HepG2 (cell line): ENCODE data around the gene BMP2K. TPM values are rescaled to one million over a fixed set of nuclear protein-coding genes. Genes with fewer than 3 reads are reported as not detected.

Experiments
- ATAC-seq: fragments of 200-7000 bp; cut with Tn5 transposase; 3 replicates; pipeline ENCODE4 v1.9.1; 2020; ENCODE audit warnings: mild to moderate bottlenecking, moderate library complexity
- BruUV-seq: library from RNA; stranded (reverse); fragments of 400-500 nt; replicated peaks from 2 replicates; lab custom pipeline; 2021; lab: Mats Ljungman, UMichigan
- CTCF ChIA-PET: fragments of 300-600 bp; formaldehyde crosslinking; extraction: SDS; loops from one replicate; lab custom pipeline; 2021; ENCODE audit warnings: low total read pairs, inconsistent platforms, low intra/inter-chr PET ratio; lab: Yijun Ruan, JAX
- POLR2A ChIA-PET: fragments of 350-600 bp; sonication (Branson Sonifier 250); formaldehyde crosslinking; loops from one replicate; lab custom pipeline; 2020; ENCODE audit warnings: antibody characterized with exemption, inconsistent platforms; lab: Yijun Ruan, JAX
- DNase-seq: peaks from one replicate; pipeline ENCODE4 v3.0.0-alpha.2; 2015; ENCODE audit warnings: low spot score
- FAIRE-seq: peaks from 3 replicates; lab custom pipeline; 2011; peaks lifted over from hg19 to GRCh38; lab: Jason Lieb, UNC
- H2AFZ ChIP-seq: one replicate; pipeline ENCODE4 v1.6.1; 2011; ENCODE audit warnings: low read length, inconsistent platforms
- H3K27ac ChIP-seq: fragments of 300-600 bp; 3 replicates; pipeline ENCODE4 v1.8.0; 2011; ENCODE audit warnings: mixed run types, mild to moderate bottlenecking, mixed read lengths, low read length, inconsistent platforms; ENCODE audit not compliant: insufficient read depth; ENCODE audit errors: extremely low read length
- H3K27me3 ChIP-seq, 2 experiments: fragments of 200-600 bp in 1 of 2; 2 replicates in 1 of 2; 3 replicates in 1 of 2; pipeline versions ENCODE4 v1.6.0 to v1.8.0; 2011; ENCODE audit warnings: low read length in 2 of 2, mild to moderate bottlenecking in 2 of 2, moderate library complexity in 2 of 2, inconsistent platforms in 1 of 2; ENCODE audit not compliant: insufficient read depth in 2 of 2, control insufficient read depth in 1 of 2
- H3K36me3 ChIP-seq, 2 experiments: fragments of 200-600 bp in 1 of 2; replicated peaks in 1 of 2; 2 replicates in 1 of 2; 3 replicates in 1 of 2; pipeline versions ENCODE4 v1.5.1 to v1.8.0; 2011; ENCODE audit warnings: low read length in 2 of 2, inconsistent platforms in 1 of 2; ENCODE audit not compliant: insufficient read depth in 2 of 2, control insufficient read depth in 1 of 2
- H3K4me1 ChIP-seq: 2 replicates; pipeline ENCODE4 v1.5.1; 2012; ENCODE audit warnings: low read length, inconsistent platforms; ENCODE audit not compliant: insufficient read depth
- H3K4me2 ChIP-seq: 2 replicates; pipeline ENCODE4 v1.6.0; 2011; ENCODE audit warnings: low read depth, low read length, inconsistent platforms
- H3K4me3 ChIP-seq, 3 experiments: fragments of 200-600 bp in 1 of 3; sonication (generic), shearing (Covaris generic) in 1 of 3; replicated peaks in 1 of 3; 2 replicates each; pipeline ENCODE4 v1.5.1; 2011 to 2016; ENCODE audit warnings: low read length in 3 of 3, inconsistent platforms in 2 of 3, low read depth in 2 of 3, mild to moderate bottlenecking in 2 of 3, control low read depth in 1 of 3, mixed read lengths in 1 of 3; ENCODE audit not compliant: insufficient read depth in 1 of 3
- H3K79me2 ChIP-seq: one replicate; pipeline ENCODE4 v1.6.1; 2011; ENCODE audit warnings: low read length, inconsistent platforms; ENCODE audit not compliant: insufficient read depth
- H3K9ac ChIP-seq: 2 replicates; pipeline ENCODE4 v1.6.0; 2011; ENCODE audit warnings: mild to moderate bottlenecking, low read depth, low read length, inconsistent platforms; ENCODE audit not compliant: insufficient read depth
- H3K9me3 ChIP-seq: 2 replicates; pipeline ENCODE4 v1.5.1; 2012; ENCODE audit warnings: mild to moderate bottlenecking, low read length
- H4K20me1 ChIP-seq: 2 replicates; pipeline ENCODE4 v1.6.0; 2011; ENCODE audit warnings: inconsistent platforms, mild to moderate bottlenecking, low read length, moderate library complexity; ENCODE audit not compliant: insufficient read depth
- ESRRA ChIP-seq: sonication (generic); formaldehyde crosslinking; IDR thresholded peaks from 2 replicates; pipeline ENCODE4 v1.5.1; 2020; ENCODE audit warnings: mild to moderate bottlenecking, low read depth, missing genetic modification reagents
- FOXP4 ChIP-seq: sonication (generic); formaldehyde crosslinking; IDR thresholded peaks from 2 replicates; pipeline ENCODE4 v1.4.0; 2020; ENCODE audit warnings: missing genetic modification reagents
- HNF4A ChIP-seq: sonication (generic); formaldehyde crosslinking; IDR thresholded peaks from 2 replicates; pipeline ENCODE4 v1.4.0; 2020; ENCODE audit warnings: missing genetic modification reagents
- KDM3A ChIP-seq: IDR thresholded peaks from 2 replicates; pipeline ENCODE4 v1.6.1; 2018; ENCODE audit warnings: low read depth, missing compliant biosample characterization
- LCORL ChIP-seq, 2 experiments: fragments of 450-650 bp in 1 of 2; sonication (generic) in 1 of 2; formaldehyde crosslinking in 1 of 2; IDR thresholded peaks; 2 replicates each; pipeline versions ENCODE4 v1.5.0 to v1.6.1; 2017 to 2020; ENCODE audit warnings: antibody characterized with exemption in 1 of 2, missing genetic modification reagents in 1 of 2
- LRRFIP1 ChIP-seq: sonication (generic); formaldehyde crosslinking; conservative IDR thresholded peaks from 2 replicates; pipeline ENCODE4 v1.4.0; 2020; ENCODE audit warnings: missing genetic modification reagents
- NR2F1 ChIP-seq, 2 experiments: fragments of 450-650 bp in 1 of 2; formaldehyde crosslinking in 1 of 2; IDR thresholded peaks; 2 replicates each; pipeline versions ENCODE4 v1.5.0 to v1.6.1; 2016 to 2020; ENCODE audit warnings: mild to moderate bottlenecking in 1 of 2, missing compliant biosample characterization in 1 of 2, missing genetic modification reagents in 1 of 2, moderate library complexity in 1 of 2
- PREB ChIP-seq: sonication (generic); formaldehyde crosslinking; IDR thresholded peaks from 2 replicates; pipeline ENCODE4 v1.4.0; 2020; ENCODE audit warnings: missing genetic modification reagents
- TCF7 ChIP-seq: sonication (generic); IDR thresholded peaks from 2 replicates; pipeline ENCODE4 v1.6.1; 2016; ENCODE audit warnings: antibody characterized with exemption, low read depth
- YEATS2 ChIP-seq: sonication (generic); formaldehyde crosslinking; IDR thresholded peaks from 2 replicates; pipeline ENCODE4 v1.4.0; 2020; ENCODE audit warnings: missing genetic modification reagents, borderline replicate concordance
- ZBTB46 ChIP-seq: sonication (generic); formaldehyde crosslinking; IDR thresholded peaks from 2 replicates; pipeline ENCODE4 v1.4.0; 2020; ENCODE audit warnings: mild to moderate bottlenecking, missing genetic modification reagents, borderline replicate concordance
- ZBTB8A ChIP-seq: sonication (generic); formaldehyde crosslinking; IDR thresholded peaks from 2 replicates; pipeline ENCODE4 v1.4.0; 2020; ENCODE audit warnings: mild to moderate bottlenecking, low read depth, missing genetic modification reagents, borderline replicate concordance
- ZNF136 ChIP-seq: sonication (generic); formaldehyde crosslinking; IDR thresholded peaks from 2 replicates; pipeline ENCODE4 v1.8.1; 2022; ENCODE audit warnings: low read depth, mild to moderate bottlenecking, moderate library complexity, missing genetic modification reagents
- ZNF224 ChIP-seq: sonication (generic); formaldehyde crosslinking; IDR thresholded peaks from 2 replicates; pipeline ENCODE4 v1.5.0; 2020; ENCODE audit warnings: mild to moderate bottlenecking, missing genetic modification reagents
- WGBS: methylation state at CpG from one replicate; pipeline ENCODE4 v1.1.6; 2017; ENCODE audit warnings: low lambda C conversion rate; 5-methylcytosine and 5-hydroxymethylcytosine counted together
- in situ Hi-C: cut with HindIII; loops from 2 replicates; pipeline ENCODE4 v1.10.0; 2017; ENCODE audit warnings: low pct_unique_long_range_greater_than_20kb; ENCODE audit not compliant: extremely low pct_ligation_motif_present
- intact Hi-C: fragments of 100-400 bp; cut with micrococcal nuclease; formaldehyde crosslinking; loops from one replicate; pipeline ENCODE4 v1.10.0; 2022; ENCODE audit not compliant: unreplicated experiment
- polyA plus RNA-seq, 8 experiments: library from polyadenylated mRNA; depleted of rRNA in 3 of 8; stranded (reverse) in 7 of 8; unstranded in 1 of 8; fragments of >200 nt; fragmentation: Illumina TruSeq in 4 of 8; extraction: Trizol in 4 of 8; gene quantifications; 2 replicates each; pipeline versions ENCODE4 v1.2.1 to v1.2.3, GENCODE V29; 2011 to 2016; ENCODE audit warnings: low read depth in 4 of 8, missing spikeins in 1 of 8, mixed read lengths in 1 of 8; ENCODE audit not compliant: insufficient read depth in 1 of 8
- total RNA-seq, 5 experiments: library from RNA; depleted of rRNA; stranded (reverse); fragments of >200 nt; fragmentation: Illumina TruSeq; extraction: Trizol; gene quantifications; 2 replicates each; pipeline ENCODE4 v1.2.3, GENCODE V29; 2016; ENCODE audit warnings: low read depth in 1 of 5

The BMP2K gene
- total and polyA plus RNA-seq, 2 of the 13 experiments (the other 11 are each of a cell fraction or from before 2014, with no cell fraction given): 8.6 to 15.2 TPM

- TF ChIP-seq FOXP4 (CRISPR knock-in tag) (no peak), HNF4A (no peak), ZBTB8A (CRISPR knock-in tag) (no peak)
Observed at GRCh38 chr4:78904143-78904542, 128.0 kb downstream of the BMP2K start (continued).

- intact Hi-C loops: no loop called here
- H2AFZ ChIP-seq: no peak overlapping the region
- H3K79me2 ChIP-seq: no peaks in the 10 kb centered on the region
- no peaks in the 10 kb centered on the region for H4K20me1 ChIP-seq
- no peaks in the 10 kb centered on the region for H3K9me3 ChIP-seq
- POLR2A ChIA-PET: no interaction called here
- in situ Hi-C loops: no loop called here
- H3K4me3 ChIP-seq: no peak overlapping the region
- DNase-seq (no peak), FAIRE-seq (no peak), ATAC-seq (no peak)
- CTCF ChIA-PET: no interaction called here
- H3K4me2 ChIP-seq: no peak overlapping the region
- H3K27me3 ChIP-seq: no peaks in the 10 kb centered on the region
- 97% methylated on average over 6 of the region's 6 CpGs for whole genome bisulfite sequencing
- no TSS peak for BruUV-seq
- H3K4me1 ChIP-seq: no peaks in the 10 kb centered on the region
- H3K36me3 ChIP-seq: 0 out of 5 replicates have a peak, but pooled peaks cover 2 to 13% of the 10 kb centered on the region in 2 experiments
- H3K9ac ChIP-seq: no peak overlapping the region
- TF ChIP-seq PREB (CRISPR knock-in tag): no peak
- TF ChIP-seq NR2F1 (CRISPR knock-in tag; IDR thresholded peaks at IDR 0.05): no peak
- TF ChIP-seq ZNF224 (CRISPR knock-in tag): no peak
- no peak for TF ChIP-seq ESRRA (CRISPR knock-in tag)
- no peak for TF ChIP-seq ZBTB46 (CRISPR knock-in tag)
- no peak for TF ChIP-seq YEATS2
- TF ChIP-seq TCF7: no peak
- TF ChIP-seq LCORL (IDR thresholded peaks at IDR 0.05): no peak
- TF ChIP-seq LCORL (CRISPR knock-in tag; IDR thresholded peaks at IDR 0.05): no peak
- TF ChIP-seq KDM3A: no peak
- TF ChIP-seq LRRFIP1 (CRISPR knock-in tag): no peak
- TF ChIP-seq ZNF136 (CRISPR knock-in tag): no peak
- TF ChIP-seq, all 625 proteins: peak for 0
- H3K27ac ChIP-seq: no peak overlapping the region
Observed at GRCh38 chr4:78907638-78908037, 131.5 kb downstream of the BMP2K start.
